ENCODE measurements around the gene ZFP91.

Gene ZFP91

DNA sequence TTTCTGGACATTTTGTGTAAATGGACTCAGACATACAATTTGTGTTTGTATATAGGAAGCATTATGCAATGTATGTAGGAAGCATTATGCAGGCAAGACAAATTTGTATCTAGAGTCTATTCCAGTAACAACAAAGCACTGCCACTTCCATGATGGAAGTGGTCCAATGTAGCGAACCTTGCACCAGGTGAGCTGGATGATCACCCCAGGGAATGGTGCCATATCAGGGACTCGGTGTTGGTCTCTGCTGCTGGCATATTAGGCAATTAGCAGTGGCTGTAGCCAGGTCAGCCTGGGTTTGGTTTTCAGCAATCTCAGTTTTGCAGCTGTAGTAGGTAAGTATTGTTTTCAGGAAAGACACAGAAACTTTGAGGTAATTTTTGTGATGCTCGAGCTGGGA is 12.8 kb downstream of the ZFP91 start:
- Histone ChIP-seq H3K4me3 (replicated peaks; ENCODE audit: insufficient read depth, low read length) (no peak overlapping the region), H3K27me3 (ENCODE audit: insufficient read depth, poor library complexity, severe bottlenecking) (no peaks in the 10 kb centered on the region), H3K27ac (replicated peaks) (no peak overlapping the region)
- no peak for DNase-seq (ENCODE audit: low read depth in 1 of 2, low spot score in 1 of 2)
- no peak for TF ChIP-seq SPI1 (IDR thresholded peaks at IDR 0.05; ENCODE audit: borderline replicate concordance, low read depth)
- TF ChIP-seq, protein P1, sequence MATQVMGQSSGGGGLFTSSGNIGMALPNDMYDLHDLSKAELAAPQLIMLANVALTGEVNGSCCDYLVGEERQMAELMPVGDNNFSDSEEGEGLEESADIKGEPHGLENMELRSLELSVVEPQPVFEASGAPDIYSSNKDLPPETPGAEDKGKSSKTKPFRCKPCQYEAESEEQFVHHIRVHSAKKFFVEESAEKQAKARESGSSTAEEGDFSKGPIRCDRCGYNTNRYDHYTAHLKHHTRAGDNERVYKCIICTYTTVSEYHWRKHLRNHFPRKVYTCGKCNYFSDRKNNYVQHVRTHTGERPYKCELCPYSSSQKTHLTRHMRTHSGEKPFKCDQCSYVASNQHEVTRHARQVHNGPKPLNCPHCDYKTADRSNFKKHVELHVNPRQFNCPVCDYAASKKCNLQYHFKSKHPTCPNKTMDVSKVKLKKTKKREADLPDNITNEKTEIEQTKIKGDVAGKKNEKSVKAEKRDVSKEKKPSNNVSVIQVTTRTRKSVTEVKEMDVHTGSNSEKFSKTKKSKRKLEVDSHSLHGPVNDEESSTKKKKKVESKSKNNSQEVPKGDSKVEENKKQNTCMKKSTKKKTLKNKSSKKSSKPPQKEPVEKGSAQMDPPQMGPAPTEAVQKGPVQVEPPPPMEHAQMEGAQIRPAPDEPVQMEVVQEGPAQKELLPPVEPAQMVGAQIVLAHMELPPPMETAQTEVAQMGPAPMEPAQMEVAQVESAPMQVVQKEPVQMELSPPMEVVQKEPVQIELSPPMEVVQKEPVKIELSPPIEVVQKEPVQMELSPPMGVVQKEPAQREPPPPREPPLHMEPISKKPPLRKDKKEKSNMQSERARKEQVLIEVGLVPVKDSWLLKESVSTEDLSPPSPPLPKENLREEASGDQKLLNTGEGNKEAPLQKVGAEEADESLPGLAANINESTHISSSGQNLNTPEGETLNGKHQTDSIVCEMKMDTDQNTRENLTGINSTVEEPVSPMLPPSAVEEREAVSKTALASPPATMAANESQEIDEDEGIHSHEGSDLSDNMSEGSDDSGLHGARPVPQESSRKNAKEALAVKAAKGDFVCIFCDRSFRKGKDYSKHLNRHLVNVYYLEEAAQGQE (IDR thresholded peaks at IDR 0.05; ENCODE audit: insufficient replicate concordance, low read depth) = no peak
- no peak for TF ChIP-seq POLR2AphosphoS5 (IDR thresholded peaks at IDR 0.05; ENCODE audit: low read depth)
- no peak for TF ChIP-seq GABPA (IDR thresholded peaks at IDR 0.05; ENCODE audit: low read depth)
- TF ChIP-seq, protein P2, sequence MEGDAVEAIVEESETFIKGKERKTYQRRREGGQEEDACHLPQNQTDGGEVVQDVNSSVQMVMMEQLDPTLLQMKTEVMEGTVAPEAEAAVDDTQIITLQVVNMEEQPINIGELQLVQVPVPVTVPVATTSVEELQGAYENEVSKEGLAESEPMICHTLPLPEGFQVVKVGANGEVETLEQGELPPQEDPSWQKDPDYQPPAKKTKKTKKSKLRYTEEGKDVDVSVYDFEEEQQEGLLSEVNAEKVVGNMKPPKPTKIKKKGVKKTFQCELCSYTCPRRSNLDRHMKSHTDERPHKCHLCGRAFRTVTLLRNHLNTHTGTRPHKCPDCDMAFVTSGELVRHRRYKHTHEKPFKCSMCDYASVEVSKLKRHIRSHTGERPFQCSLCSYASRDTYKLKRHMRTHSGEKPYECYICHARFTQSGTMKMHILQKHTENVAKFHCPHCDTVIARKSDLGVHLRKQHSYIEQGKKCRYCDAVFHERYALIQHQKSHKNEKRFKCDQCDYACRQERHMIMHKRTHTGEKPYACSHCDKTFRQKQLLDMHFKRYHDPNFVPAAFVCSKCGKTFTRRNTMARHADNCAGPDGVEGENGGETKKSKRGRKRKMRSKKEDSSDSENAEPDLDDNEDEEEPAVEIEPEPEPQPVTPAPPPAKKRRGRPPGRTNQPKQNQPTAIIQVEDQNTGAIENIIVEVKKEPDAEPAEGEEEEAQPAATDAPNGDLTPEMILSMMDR (IDR thresholded peaks at IDR 0.05; ENCODE audit: insufficient read depth, low read length) = no peak

DNA sequence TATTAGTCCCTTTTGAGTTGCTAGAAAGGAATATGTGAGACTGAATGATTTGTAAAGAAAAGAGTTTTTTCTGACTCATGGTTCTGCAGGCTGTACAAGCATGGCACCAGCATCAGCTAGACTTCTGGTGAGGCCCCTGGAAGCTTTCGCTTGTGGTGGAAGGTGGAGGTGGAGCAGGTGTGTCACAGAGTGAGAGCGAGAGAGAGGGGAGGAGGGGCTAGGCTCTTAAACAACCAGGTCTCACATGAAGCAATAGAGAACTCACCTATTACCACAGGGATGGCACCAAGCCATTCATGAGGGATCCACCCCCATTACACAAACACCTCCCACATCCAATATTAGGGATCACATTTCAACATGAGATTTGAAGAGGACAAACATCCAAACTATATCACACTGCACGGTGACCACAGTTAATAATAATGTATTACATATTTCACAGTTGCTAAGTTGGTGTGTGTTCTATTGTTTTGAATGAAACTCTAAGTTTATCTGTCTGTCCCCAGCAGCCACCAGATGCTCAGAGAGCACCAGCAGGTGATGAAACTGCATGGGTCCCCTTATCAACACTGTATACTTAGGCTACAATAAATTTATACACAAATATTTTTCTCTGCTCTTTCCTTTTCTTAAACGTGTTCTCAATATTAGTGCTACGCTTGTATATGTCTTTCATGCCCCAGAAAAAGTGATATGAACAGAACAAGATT is 14.1 kb downstream of the ZFP91 start:
- TF ChIP-seq, protein P2 (IDR thresholded peaks at IDR 0.05; ENCODE audit: insufficient read depth, low read length) = no peak

DNA sequence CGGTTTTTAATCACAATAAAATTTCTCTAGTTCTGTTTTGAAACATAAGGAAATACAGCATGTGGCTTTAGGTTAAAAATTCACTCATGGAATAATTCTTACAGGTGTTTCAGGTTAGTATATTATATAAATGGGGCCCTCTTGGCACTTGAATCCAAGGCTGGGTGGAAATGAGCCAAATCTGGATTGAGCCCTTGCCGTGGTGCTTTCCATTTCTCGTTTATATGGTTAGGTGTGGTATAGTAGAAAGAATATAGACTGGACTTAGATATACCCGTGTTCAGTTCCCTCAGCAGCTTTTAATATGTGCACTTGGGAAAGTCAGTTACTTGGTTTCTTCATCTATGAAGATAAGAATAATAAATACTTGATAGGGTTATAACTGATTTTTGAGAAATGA is 16.0 kb downstream of the ZFP91 start:
- DNase-seq (ENCODE audit: low read depth in 1 of 2, low spot score in 1 of 2) = no peak
- TF ChIP-seq, protein P1 (IDR thresholded peaks at IDR 0.05; ENCODE audit: insufficient replicate concordance, low read depth) = no peak
- Histone ChIP-seq H3K27ac (replicated peaks) (no peak overlapping the region), H3K27me3 (ENCODE audit: insufficient read depth, poor library complexity, severe bottlenecking) (no peaks in the 10 kb centered on the region), H3K4me3 (replicated peaks; ENCODE audit: insufficient read depth, low read length) (no peak overlapping the region)

More for the DNA sequence above, 14.1 kb downstream of the ZFP91 start:
- Histone ChIP-seq H3K4me3 (replicated peaks; ENCODE audit: insufficient read depth, low read length) (no peak overlapping the region), H3K27me3 (ENCODE audit: insufficient read depth, poor library complexity, severe bottlenecking) (no peaks in the 10 kb centered on the region), H3K27ac (replicated peaks) (no peak overlapping the region)
- DNase-seq (ENCODE audit: low read depth in 1 of 2, low spot score in 1 of 2) = no peak

DNA sequence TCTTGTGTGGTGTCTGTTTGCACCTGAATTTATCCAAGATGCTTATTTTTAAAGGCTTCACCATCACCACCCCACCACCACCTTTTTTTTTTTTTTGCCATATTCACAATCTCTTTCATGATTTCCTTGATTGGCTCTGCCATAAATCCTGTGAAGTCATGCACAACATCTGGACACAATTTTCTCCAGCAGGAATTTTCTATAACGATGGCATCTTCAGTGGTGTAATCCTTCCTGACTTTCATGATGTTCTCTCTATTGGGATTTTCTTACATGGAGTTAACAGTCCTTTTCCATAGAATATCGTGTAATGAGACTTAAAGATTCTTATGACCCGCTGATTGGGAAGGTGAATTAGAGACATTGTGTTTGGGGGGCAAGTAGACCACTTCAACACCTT is 17.8 kb downstream of the ZFP91 start:
- no peak overlapping the region for H3K4me3 ChIP-seq (replicated peaks; ENCODE audit: insufficient read depth, low read length)
- TF ChIP-seq, protein P1 (IDR thresholded peaks at IDR 0.05; ENCODE audit: insufficient replicate concordance, low read depth) = no peak
- TF ChIP-seq, protein P2 (IDR thresholded peaks at IDR 0.05; ENCODE audit: insufficient read depth, low read length) = no peak
- no peak for TF ChIP-seq SPI1 (IDR thresholded peaks at IDR 0.05; ENCODE audit: borderline replicate concordance, low read depth)
- TF ChIP-seq GABPA (IDR thresholded peaks at IDR 0.05; ENCODE audit: low read depth) = no peak
- no peak for TF ChIP-seq POLR2AphosphoS5 (IDR thresholded peaks at IDR 0.05; ENCODE audit: low read depth)
- H3K27ac ChIP-seq (replicated peaks) = no peak overlapping the region
- DNase-seq (ENCODE audit: low read depth in 1 of 2, low spot score in 1 of 2) = no peak
- no peaks in the 10 kb centered on the region for H3K27me3 ChIP-seq (ENCODE audit: insufficient read depth, poor library complexity, severe bottlenecking)

All from HL-60 (cell line).